GM19455 (cell line): ENCODE measurements around the gene PIRT.

Experiments used
- ATAC-seq: cut with Tn5 transposase; IDR thresholded peaks from one replicate; pipeline ENCODE4 v1.9.1; 2021; ENCODE audit not compliant: unreplicated experiment

Gene PIRT

DNA sequence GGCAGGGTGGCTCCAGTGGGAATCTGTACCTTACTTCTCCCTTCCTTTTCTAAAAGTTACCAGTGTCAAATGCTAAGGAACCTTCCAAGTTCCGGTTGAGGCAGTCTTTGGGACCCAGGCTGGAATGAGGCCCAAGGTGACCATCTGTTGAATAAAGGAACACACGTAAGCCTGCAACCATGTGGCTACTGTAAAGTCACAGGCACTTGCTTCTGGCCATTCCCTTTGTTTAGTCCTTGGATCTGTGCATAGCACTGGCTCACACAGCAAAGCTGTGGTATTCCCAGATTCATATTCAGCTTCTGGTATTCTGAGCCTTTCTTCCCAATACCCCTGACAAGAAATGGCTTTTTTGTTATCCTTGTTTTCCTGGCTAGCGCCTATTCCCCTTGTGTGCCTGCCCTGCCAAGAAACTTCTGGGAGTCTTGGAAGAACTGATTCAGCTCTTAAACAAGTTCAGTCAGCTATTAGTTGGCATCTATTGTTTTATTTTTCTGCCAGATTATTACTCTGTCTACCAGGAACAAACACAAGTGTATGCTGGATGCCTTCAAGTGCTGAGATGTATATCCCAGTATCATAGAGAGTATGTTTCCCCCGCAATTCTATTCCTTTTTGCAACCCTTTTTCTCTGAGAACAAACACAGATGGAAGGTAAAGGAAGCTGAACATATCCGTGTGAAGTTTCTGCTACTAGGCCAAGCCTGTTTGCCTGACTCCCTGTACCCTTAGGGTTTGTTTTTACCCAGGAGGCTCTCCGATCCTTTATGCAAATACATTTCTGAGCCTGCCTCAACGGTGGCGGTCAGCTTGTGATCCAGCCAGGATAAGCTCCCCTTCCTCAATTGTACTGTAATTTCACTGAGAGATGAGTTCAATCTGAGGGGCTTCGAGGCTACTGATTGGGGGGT, 47.1 kb downstream of the PIRT start:
- no peak for ATAC-seq

- ATAC-seq, result no peak
Observed at GRCh38 chr17:10789694-10790271, 48.1 kb downstream of the PIRT start.

- ATAC-seq, result no peak
Observed at GRCh38 chr17:10787306-10788045, 50.4 kb downstream of the PIRT start.

GRCh38 chr17:10785295-10785694, 52.6 kb downstream of the PIRT start:
- no peak for ATAC-seq

DNA sequence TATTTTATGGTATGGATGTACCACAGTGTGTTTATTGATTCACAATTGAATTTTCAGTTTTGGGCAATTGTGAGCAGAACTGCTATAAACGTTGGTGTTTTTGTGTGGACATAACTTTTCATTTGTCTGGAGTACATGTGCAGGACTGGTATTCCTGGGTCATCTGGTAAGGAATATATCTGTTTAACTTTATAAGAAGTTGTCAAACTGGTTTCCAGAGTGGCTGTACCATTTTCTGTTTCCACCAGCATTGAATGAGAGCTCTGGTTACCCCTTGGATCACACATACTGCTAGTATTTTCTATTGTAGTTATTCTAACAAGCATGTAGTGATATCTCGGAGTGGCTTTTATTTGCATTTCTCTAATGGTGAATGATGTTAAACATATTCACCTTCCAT, 58.3 kb downstream of the PIRT start:
- no peak for ATAC-seq

- ATAC-seq, result no peak
Observed at GRCh38 chr17:10777890-10778289, 60.0 kb downstream of the PIRT start.

DNA sequence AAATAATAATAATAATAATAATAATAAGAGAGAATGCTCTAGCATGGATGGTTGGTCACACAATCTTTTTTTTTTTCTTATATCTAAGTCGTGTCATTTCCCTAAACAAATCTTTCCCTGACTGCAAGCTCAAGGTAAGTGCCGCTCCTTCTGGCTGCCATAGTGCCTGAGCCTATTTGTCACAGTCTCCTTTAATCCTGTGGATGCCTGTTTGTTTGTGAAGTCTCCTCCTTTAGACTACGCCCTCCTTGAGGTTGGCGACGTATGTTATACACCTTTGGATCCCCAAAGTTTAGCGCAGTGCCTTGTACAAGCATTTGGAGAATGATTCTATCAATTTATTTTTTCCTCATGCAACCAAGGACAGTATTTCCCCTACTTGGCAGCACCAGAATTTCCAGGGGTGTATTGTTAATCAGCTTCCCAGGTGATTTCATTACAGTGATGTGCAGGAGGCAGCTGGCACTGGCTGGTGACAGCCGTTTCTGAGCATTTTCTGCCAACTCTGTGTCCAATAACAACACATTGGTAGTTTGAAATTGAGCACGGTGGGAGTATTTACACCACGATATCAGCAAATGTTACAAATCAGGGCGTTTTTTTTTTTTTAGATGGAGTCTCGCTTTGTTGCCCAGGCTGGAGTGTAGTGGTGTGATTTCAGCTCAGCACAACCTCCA, 60.6 kb downstream of the PIRT start:
- no peak for ATAC-seq

- no peak for ATAC-seq
Observed at GRCh38 chr17:10776381-10776780, 61.5 kb downstream of the PIRT start.

- no peak for ATAC-seq
Observed at GRCh38 chr17:10775740-10776356, 62.0 kb downstream of the PIRT start.

DNA sequence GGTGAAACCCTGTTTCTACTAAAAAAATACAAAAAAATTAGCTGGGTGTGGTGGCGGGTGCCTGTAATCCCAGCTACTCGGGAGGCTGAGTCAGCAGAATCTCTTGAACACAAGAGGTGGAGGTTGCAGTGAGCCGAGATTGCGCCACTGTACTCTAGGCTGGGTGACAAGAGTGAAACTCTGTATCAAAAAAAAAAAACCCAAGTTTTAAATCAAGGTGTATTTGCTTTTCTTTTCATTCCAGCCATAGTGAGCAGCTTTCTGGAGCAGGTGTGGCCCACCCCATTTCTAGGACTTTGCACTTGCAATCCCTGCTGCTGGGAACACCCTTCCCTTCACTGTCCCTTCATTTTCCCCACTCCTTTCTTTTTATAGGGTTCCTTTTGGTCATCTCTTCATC, 62.8 kb downstream of the PIRT start:
- ATAC-seq, result no peak

DNA sequence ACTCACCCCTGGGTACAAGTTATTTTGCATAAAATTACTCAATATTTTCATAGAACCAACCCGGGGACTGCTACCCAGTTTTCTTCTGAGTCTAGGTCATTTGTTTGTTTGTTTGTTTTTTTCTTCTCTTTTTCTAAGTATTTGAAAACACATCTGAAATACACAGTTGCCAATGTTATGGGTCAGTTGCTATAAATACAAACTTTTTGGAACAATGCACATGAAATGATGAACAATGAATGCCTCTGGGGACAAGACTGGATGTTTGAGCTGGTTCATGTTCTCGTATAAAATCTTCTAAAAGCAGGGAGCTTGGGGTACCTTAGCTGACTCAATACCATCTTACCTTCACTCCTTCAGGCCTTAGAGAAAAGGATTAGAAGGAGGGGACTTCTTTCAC, 64.5 kb downstream of the PIRT start:
- ATAC-seq, result no peak
